Retinal pigment epithelial cell (primary cell): Measurements from ENCODE around the gene SYCP1.

Experiments
- DNase-seq: peaks from one replicate; pipeline ENCODE4 v3.0.0-alpha.2; 2010; ENCODE audit warnings: low read depth
- H3K4me3 ChIP-seq: 2 replicates; pipeline ENCODE4 v1.5.1; 2011; ENCODE audit warnings: mild to moderate bottlenecking, low read length, control low read depth, moderate library complexity
- CTCF ChIP-seq: conservative IDR thresholded peaks from 2 replicates; pipeline ENCODE4 v1.5.1; 2011; ENCODE audit warnings: low read depth, low read length, control low read depth, inconsistent platforms

The SYCP1 gene

GRCh38 chr1:114976891-114977290 is 122.2 kb downstream of the SYCP1 start:
- TF ChIP-seq CTCF, result no peak
- no peak overlapping the region for H3K4me3 ChIP-seq
- DNase-seq, result no peak

- no peak for DNase-seq
- TF ChIP-seq CTCF, result peak; percentile 67
- no peak overlapping the region for H3K4me3 ChIP-seq
Measured at GRCh38 chr1:114979278-114979891, 124.7 kb downstream of the SYCP1 start.

- TF ChIP-seq CTCF, result no peak
- DNase-seq, result no peak
- H3K4me3 ChIP-seq, result no peak overlapping the region
Measured at GRCh38 chr1:114982251-114982650, 127.6 kb downstream of the SYCP1 start.

GRCh38 chr1:114986286-114986685 is 131.6 kb downstream of the SYCP1 start:
- TF ChIP-seq CTCF, result no peak
- no peak overlapping the region for H3K4me3 ChIP-seq
- DNase-seq, result no peak

- no peak overlapping the region for H3K4me3 ChIP-seq
- no peak for DNase-seq
- no peak for TF ChIP-seq CTCF
Measured at GRCh38 chr1:114988095-114988494, 133.4 kb downstream of the SYCP1 start.

GRCh38 chr1:114997510-114998289 is 143.0 kb downstream of the SYCP1 start:
- no peak for DNase-seq
- H3K4me3 ChIP-seq, result no peak overlapping the region
- no peak for TF ChIP-seq CTCF

GRCh38 chr1:115006191-115006590 is 151.5 kb downstream of the SYCP1 start:
- DNase-seq, result no peak
- no peak overlapping the region for H3K4me3 ChIP-seq
- TF ChIP-seq CTCF, result no peak
